Epithelial cell of esophagus (primary cell): ENCODE results near the gene PTPRN2.
"Not testable (repeated sequence)": the region's sequence is repeated elsewhere in the genome, so short reads cannot be mapped to it uniquely, and the experiment has no call there.

Experiments used
- DNase-seq: peaks from one replicate; pipeline ENCODE4 v3.0.0; 2010; ENCODE audit warnings: low read depth
- H3K4me3 ChIP-seq: 2 replicates; pipeline ENCODE4 v1.5.1; 2011; ENCODE audit warnings: mild to moderate bottlenecking, low read length, control low read depth
- TF ChIP-seq, protein P1 (sequence below): IDR thresholded peaks from 2 replicates; pipeline ENCODE4 v1.5.1; 2011; ENCODE audit warnings: low read depth, mild to moderate bottlenecking, low read length, control low read depth, inconsistent platforms; ENCODE audit not compliant: insufficient read depth; ENCODE audit errors: missing control alignments

PTPRN2 gene

GRCh38 chr7:158458716-158459282, 128.8 kb downstream of the PTPRN2 start:
- H3K4me3 ChIP-seq: no peak overlapping the region
- no peak for DNase-seq
- TF ChIP-seq, protein P1, sequence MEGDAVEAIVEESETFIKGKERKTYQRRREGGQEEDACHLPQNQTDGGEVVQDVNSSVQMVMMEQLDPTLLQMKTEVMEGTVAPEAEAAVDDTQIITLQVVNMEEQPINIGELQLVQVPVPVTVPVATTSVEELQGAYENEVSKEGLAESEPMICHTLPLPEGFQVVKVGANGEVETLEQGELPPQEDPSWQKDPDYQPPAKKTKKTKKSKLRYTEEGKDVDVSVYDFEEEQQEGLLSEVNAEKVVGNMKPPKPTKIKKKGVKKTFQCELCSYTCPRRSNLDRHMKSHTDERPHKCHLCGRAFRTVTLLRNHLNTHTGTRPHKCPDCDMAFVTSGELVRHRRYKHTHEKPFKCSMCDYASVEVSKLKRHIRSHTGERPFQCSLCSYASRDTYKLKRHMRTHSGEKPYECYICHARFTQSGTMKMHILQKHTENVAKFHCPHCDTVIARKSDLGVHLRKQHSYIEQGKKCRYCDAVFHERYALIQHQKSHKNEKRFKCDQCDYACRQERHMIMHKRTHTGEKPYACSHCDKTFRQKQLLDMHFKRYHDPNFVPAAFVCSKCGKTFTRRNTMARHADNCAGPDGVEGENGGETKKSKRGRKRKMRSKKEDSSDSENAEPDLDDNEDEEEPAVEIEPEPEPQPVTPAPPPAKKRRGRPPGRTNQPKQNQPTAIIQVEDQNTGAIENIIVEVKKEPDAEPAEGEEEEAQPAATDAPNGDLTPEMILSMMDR: no peak

GRCh38 chr7:158458096-158458495, 129.5 kb downstream of the PTPRN2 start:
- DNase-seq: no peak
- H3K4me3 ChIP-seq: no peak overlapping the region
- TF ChIP-seq, protein P1: no peak

- not testable (repeated sequence) for DNase-seq, H3K4me3 ChIP-seq
These were observed 130.0 kb downstream of the PTPRN2 start for GRCh38 chr7:158457586-158457985.

DNA sequence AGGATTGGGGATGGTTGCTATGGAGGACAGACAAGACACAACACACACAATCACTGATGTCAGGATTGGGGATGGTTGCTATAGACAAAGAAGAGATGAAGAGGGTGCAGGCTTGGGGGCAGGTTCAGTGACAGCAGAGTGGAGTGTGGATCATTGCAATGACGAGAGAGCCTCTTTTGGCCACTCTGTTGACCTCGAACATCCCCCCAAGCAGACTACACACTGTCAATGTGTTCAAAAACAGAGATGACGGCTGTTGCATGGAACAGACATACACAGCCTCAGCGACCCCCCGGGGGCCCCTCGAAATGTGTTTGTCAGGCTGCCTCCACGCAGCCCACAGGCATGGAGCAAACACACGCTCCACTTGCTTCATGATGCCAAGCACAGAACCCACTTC, 133.0 kb downstream of the PTPRN2 start:
- no peak for DNase-seq
- TF ChIP-seq, protein P1: no peak
- H3K4me3 ChIP-seq: no peak overlapping the region

- TF ChIP-seq, protein P1: no peak
- H3K4me3 ChIP-seq: no peak overlapping the region
- no peak for DNase-seq
These were observed 134.0 kb downstream of the PTPRN2 start for GRCh38 chr7:158453663-158454062.

- no peak overlapping the region for H3K4me3 ChIP-seq
- TF ChIP-seq, protein P1: no peak
- no peak for DNase-seq
These were observed 135.3 kb downstream of the PTPRN2 start for GRCh38 chr7:158452331-158452730.

DNA sequence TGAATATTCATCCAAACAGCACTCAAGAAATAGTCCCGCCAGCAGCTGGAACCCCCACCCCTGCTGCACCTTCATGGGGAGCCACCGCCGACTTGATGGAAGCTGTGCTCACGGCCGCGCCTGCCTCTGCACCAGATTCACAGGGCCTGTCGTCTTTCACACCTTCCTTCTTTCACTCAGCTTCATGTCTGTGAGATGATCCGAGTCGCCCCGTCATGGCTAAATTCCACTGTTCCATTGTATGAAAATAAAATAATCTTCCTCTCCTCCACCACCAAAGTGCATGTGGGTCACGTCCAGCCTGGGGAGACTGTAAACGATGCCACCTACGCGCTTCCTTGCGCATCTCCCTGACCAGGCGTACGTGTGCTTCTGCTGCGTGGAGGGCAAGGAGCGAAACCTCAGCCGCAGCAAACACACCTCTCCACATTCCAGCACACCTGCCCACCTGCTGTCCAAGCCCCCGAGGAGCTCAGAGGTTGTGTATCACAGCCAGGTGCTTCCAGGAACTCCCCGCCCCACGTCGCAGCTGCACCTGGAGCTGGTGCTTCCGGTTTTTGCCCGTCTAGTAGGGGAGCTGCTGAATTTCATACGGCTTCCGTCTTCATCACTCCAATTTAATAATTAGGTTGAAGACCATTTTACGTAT, 137.0 kb downstream of the PTPRN2 start:
- TF ChIP-seq, protein P1: no peak
- H3K4me3 ChIP-seq: no peak overlapping the region
- no peak for DNase-seq
